ENCODE results near the gene EFR3B.

The EFR3B gene

GRCh38 chr2:25050128-25050527, 8.3 kb downstream of the EFR3B start:
- Histone ChIP-seq H4K20me1 (ENCODE audit: control insufficient read depth, insufficient read depth, low read depth, low read length) (no peaks in the 10 kb centered on the region), H3K27ac (ENCODE audit: low read depth, low read length) (no peak overlapping the region), H3K36me3 (ENCODE audit: control insufficient read depth, low read length) (no peaks in the 10 kb centered on the region), H3F3A (ENCODE audit: control insufficient read depth, insufficient read depth) (no peaks in the 10 kb centered on the region), H3K79me2 (ENCODE audit: control insufficient read depth, low read length) (no peaks in the 10 kb centered on the region), H3K27me3 (ENCODE audit: control insufficient read depth, low read length) (peaks cover 11% of the 10 kb centered on the region), H3K4me3 (ENCODE audit: low read length) (no peak overlapping the region), H3K4me1 (ENCODE audit: control insufficient read depth, low read length) (no peaks in the 10 kb centered on the region), H3K9me3 (ENCODE audit: control insufficient read depth, insufficient read depth, low read length) (no peaks in the 10 kb centered on the region), H3K4me2 (ENCODE audit: low read length) (no peak overlapping the region), H3K9me2 (replicated peaks; ENCODE audit: control insufficient read depth, low read length) (no peaks in the 10 kb centered on the region)
- TF ChIP-seq CTCF (IDR thresholded peaks at IDR 0.05; ENCODE audit: low read depth, low read length, poor library complexity, severe bottlenecking) (no peak), EZH2phosphoT487 (IDR thresholded peaks at IDR 0.05; ENCODE audit: borderline replicate concordance, low read length) (no peak)

GRCh38 chr2:25053041-25053440, 11.2 kb downstream of the EFR3B start:
- no peaks in the 10 kb centered on the region for H4K20me1 ChIP-seq (ENCODE audit: control insufficient read depth, insufficient read depth, low read depth, low read length)
- H3K9me3 ChIP-seq (ENCODE audit: control insufficient read depth, insufficient read depth, low read length) = no peaks in the 10 kb centered on the region
- H3K4me2 ChIP-seq (ENCODE audit: low read length) = no peak overlapping the region
- no peaks in the 10 kb centered on the region for H3K4me1 ChIP-seq (ENCODE audit: control insufficient read depth, low read length)
- H3K27ac ChIP-seq (ENCODE audit: low read depth, low read length) = no peak overlapping the region
- H3K9me2 ChIP-seq (replicated peaks; ENCODE audit: control insufficient read depth, low read length) = no peaks in the 10 kb centered on the region
- H3K79me2 ChIP-seq (ENCODE audit: control insufficient read depth, low read length) = no peaks in the 10 kb centered on the region
- H3F3A ChIP-seq (ENCODE audit: control insufficient read depth, insufficient read depth) = no peaks in the 10 kb centered on the region
- no peaks in the 10 kb centered on the region for H3K36me3 ChIP-seq (ENCODE audit: control insufficient read depth, low read length)
- H3K27me3 ChIP-seq (ENCODE audit: control insufficient read depth, low read length) = peaks cover 13% of the 10 kb centered on the region; the same call in 1 of the 2 replicates
- no peak for TF ChIP-seq EZH2phosphoT487 (IDR thresholded peaks at IDR 0.05; ENCODE audit: borderline replicate concordance, low read length)
- TF ChIP-seq CTCF (IDR thresholded peaks at IDR 0.05; ENCODE audit: low read depth, low read length, poor library complexity, severe bottlenecking) = no peak
- H3K4me3 ChIP-seq (ENCODE audit: low read length) = no peak overlapping the region

DNA sequence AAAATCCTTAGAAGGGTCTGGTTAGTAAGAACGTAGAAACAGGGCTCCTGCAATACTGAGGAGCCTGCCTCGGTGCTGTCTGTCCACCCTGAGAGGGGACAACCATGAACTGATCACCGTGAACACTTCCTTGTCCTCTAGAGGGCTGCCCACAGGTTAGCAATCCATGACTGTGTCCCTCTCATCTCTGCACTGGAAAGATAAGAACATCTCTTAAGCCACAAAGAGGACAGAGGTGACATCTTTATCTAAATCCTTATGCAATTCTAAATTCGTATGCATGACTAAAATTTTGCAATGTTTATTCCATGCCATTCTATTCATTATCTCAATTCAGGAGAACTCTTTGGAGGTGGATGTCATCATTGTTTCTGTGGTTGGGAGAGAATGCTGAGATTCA, 12.8 kb downstream of the EFR3B start:
- Histone ChIP-seq H3K27me3 (ENCODE audit: control insufficient read depth, low read length) (peaks cover 10% of the 10 kb centered on the region; the same call in 1 of the 2 replicates), H3K4me2 (ENCODE audit: low read length) (no peak overlapping the region), H3K36me3 (ENCODE audit: control insufficient read depth, low read length) (no peaks in the 10 kb centered on the region), H3K79me2 (ENCODE audit: control insufficient read depth, low read length) (no peaks in the 10 kb centered on the region), H3K27ac (ENCODE audit: low read depth, low read length) (no peak overlapping the region), H3K9me2 (replicated peaks; ENCODE audit: control insufficient read depth, low read length) (no peaks in the 10 kb centered on the region), H3F3A (ENCODE audit: control insufficient read depth, insufficient read depth) (no peaks in the 10 kb centered on the region), H3K4me1 (ENCODE audit: control insufficient read depth, low read length) (no peaks in the 10 kb centered on the region), H3K9me3 (ENCODE audit: control insufficient read depth, insufficient read depth, low read length) (no peaks in the 10 kb centered on the region), H4K20me1 (ENCODE audit: control insufficient read depth, insufficient read depth, low read depth, low read length) (no peaks in the 10 kb centered on the region), H3K4me3 (ENCODE audit: low read length) (no peak overlapping the region)
- TF ChIP-seq EZH2phosphoT487 (IDR thresholded peaks at IDR 0.05; ENCODE audit: borderline replicate concordance, low read length) (no peak), CTCF (IDR thresholded peaks at IDR 0.05; ENCODE audit: low read depth, low read length, poor library complexity, severe bottlenecking) (no peak)
